SU-DHL-6 (cell line): ENCODE results near the gene ICE1.

ENCODE experiments used
- H2AFZ ChIP-seq: fragments of 200-600 bp; sonication (generic); 2 replicates; pipeline ENCODE4 v1.6.1; 2014; ENCODE audit warnings: low read depth, mild to moderate bottlenecking, moderate library complexity, mixed read lengths, antibody characterized with exemption, low read length; ENCODE audit not compliant: severe bottlenecking
- H3F3A ChIP-seq: fragments of 200-600 bp; shearing (Covaris generic); 2 replicates; pipeline ENCODE4 v1.6.0; 2016; ENCODE audit warnings: antibody characterized with exemption, mild to moderate bottlenecking; ENCODE audit not compliant: insufficient read depth
- H3K27ac ChIP-seq: fragments of 200-600 bp; sonication (generic); 2 replicates; pipeline ENCODE4 v1.5.1; 2016; ENCODE audit warnings: low read depth, mild to moderate bottlenecking, low read length, moderate library complexity, mixed read lengths
- H3K27me3 ChIP-seq: fragments of 200-600 bp; sonication (generic), shearing (Covaris generic); 2 replicates; pipeline ENCODE4 v1.6.0; 2014; ENCODE audit warnings: mild to moderate bottlenecking, low read length
- H3K36me3 ChIP-seq: fragments of 200-600 bp; sonication (generic); 2 replicates; pipeline ENCODE4 v1.6.1; 2014; ENCODE audit warnings: mild to moderate bottlenecking, low read length, mixed read lengths
- H3K4me2 ChIP-seq: fragments of 300-600, 200-600 bp; shearing (Covaris generic), sonication (generic); 2 replicates; pipeline ENCODE4 v1.6.0; 2014; ENCODE audit warnings: low read length, low read depth, mild to moderate bottlenecking; ENCODE audit not compliant: poor library complexity, severe bottlenecking
- H3K4me3 ChIP-seq: fragments of 200-600 bp; sonication (generic); 2 replicates; pipeline ENCODE4 v1.5.1; 2014; ENCODE audit warnings: antibody characterized with exemption, low read length, mild to moderate bottlenecking, mixed read lengths; ENCODE audit not compliant: insufficient read depth, poor library complexity, severe bottlenecking
- H3K79me2 ChIP-seq: fragments of 200-600 bp; sonication (generic); 2 replicates; pipeline ENCODE4 v1.6.1; 2014; ENCODE audit warnings: mild to moderate bottlenecking, low read length, moderate library complexity; ENCODE audit not compliant: insufficient read depth
- H3K9ac ChIP-seq: fragments of 200-600 bp; sonication (generic); 2 replicates; pipeline ENCODE4 v1.7.0; 2014; ENCODE audit warnings: mild to moderate bottlenecking, low read length
- H3K9me2 ChIP-seq: fragments of 200-600 bp; sonication (generic); replicated peaks from 2 replicates; pipeline ENCODE4 v1.6.1; 2014; ENCODE audit warnings: low read length; ENCODE audit not compliant: insufficient read depth
- H3K9me3 ChIP-seq: fragments of 200-600 bp; sonication (generic); 2 replicates; pipeline ENCODE4 v1.6.1; 2014; ENCODE audit warnings: low read length, mixed read lengths; ENCODE audit not compliant: insufficient read depth
- H4K20me1 ChIP-seq: fragments of 200-600 bp; sonication (generic); 2 replicates; pipeline ENCODE4 v1.6.1; 2014; ENCODE audit warnings: low read depth, mild to moderate bottlenecking, antibody characterized with exemption, low read length, moderate library complexity, mixed read lengths
- EZH2phosphoT487 ChIP-seq: fragments of 200-600 bp; sonication (generic), shearing (Covaris generic); conservative IDR thresholded peaks from 2 replicates; pipeline ENCODE4 v1.6.1; 2018; ENCODE audit warnings: mild to moderate bottlenecking, antibody characterized with exemption, low read length, moderate library complexity, mixed read lengths
- TF ChIP-seq, protein P1 (sequence below): fragments of 200-600 bp; sonication (generic); IDR thresholded peaks from one replicate; pipeline ENCODE4 v1.5.1; 2017; ENCODE audit warnings: antibody characterized with exemption, mild to moderate bottlenecking, low read length, moderate library complexity; ENCODE audit not compliant: insufficient read depth, poor library complexity, severe bottlenecking

The ICE1 gene

GRCh38 chr5:5374009-5374715, 48.3 kb upstream of the ICE1 start:
- H3K4me2 ChIP-seq = no peak overlapping the region

DNA sequence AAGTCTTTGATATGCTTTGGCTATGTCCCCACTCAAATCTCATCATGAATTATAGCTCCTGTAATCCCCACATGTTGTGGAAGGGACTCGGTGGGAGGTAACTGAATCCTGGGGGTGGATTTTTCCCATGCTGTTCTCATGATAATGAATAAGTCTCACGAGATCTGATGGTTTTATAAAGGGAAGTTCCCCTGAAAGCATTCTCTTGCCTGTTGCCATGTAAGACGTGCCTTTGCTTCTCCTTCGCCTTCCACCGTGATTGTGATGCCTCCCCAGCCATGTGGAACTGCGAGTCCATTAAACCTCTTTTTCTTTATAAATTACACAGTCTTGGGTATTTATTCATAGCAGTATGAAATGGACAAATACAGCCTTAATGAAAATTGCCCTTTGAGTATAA, 44.7 kb upstream of the ICE1 start:
- Histone ChIP-seq H3K4me3 (no peak overlapping the region), H3K9me2 (no peaks in the 10 kb centered on the region), H4K20me1 (no peaks in the 10 kb centered on the region), H3K9ac (no peak overlapping the region), H3K36me3 (no peaks in the 10 kb centered on the region), H3K4me2 (no peak overlapping the region), H3K79me2 (no peaks in the 10 kb centered on the region), H2AFZ (no peak overlapping the region), H3F3A (no peaks in the 10 kb centered on the region), H3K9me3 (no peaks in the 10 kb centered on the region), H3K27ac (no peak overlapping the region), H3K27me3 (no peaks in the 10 kb centered on the region)
- TF ChIP-seq EZH2phosphoT487 = no peak
- TF ChIP-seq, protein P1, sequence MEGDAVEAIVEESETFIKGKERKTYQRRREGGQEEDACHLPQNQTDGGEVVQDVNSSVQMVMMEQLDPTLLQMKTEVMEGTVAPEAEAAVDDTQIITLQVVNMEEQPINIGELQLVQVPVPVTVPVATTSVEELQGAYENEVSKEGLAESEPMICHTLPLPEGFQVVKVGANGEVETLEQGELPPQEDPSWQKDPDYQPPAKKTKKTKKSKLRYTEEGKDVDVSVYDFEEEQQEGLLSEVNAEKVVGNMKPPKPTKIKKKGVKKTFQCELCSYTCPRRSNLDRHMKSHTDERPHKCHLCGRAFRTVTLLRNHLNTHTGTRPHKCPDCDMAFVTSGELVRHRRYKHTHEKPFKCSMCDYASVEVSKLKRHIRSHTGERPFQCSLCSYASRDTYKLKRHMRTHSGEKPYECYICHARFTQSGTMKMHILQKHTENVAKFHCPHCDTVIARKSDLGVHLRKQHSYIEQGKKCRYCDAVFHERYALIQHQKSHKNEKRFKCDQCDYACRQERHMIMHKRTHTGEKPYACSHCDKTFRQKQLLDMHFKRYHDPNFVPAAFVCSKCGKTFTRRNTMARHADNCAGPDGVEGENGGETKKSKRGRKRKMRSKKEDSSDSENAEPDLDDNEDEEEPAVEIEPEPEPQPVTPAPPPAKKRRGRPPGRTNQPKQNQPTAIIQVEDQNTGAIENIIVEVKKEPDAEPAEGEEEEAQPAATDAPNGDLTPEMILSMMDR = no peak

More at GRCh38 chr5:5374009-5374715, 48.3 kb upstream of the ICE1 start:
- H3K9ac ChIP-seq = no peak overlapping the region
- no peaks in the 10 kb centered on the region; the same call in 1 of the 2 replicates for H3K27me3 ChIP-seq
- TF ChIP-seq, protein P1 = no peak
- TF ChIP-seq EZH2phosphoT487 = no peak
- H3K9me2 ChIP-seq = no peaks in the 10 kb centered on the region
- no peaks in the 10 kb centered on the region for H3K36me3 ChIP-seq
- H3F3A ChIP-seq = no peaks in the 10 kb centered on the region
- no peak overlapping the region for H2AFZ ChIP-seq
- H3K9me3 ChIP-seq = no peaks in the 10 kb centered on the region
- no peaks in the 10 kb centered on the region for H3K79me2 ChIP-seq
- H3K4me3 ChIP-seq = no peak overlapping the region
- no peak overlapping the region for H3K27ac ChIP-seq
- H4K20me1 ChIP-seq = no peaks in the 10 kb centered on the region

- Histone ChIP-seq H3K9ac (no peak overlapping the region), H3K4me2 (no peak overlapping the region), H3F3A (no peaks in the 10 kb centered on the region), H3K9me3 (no peaks in the 10 kb centered on the region), H3K27ac (no peak overlapping the region), H3K27me3 (no peaks in the 10 kb centered on the region), H2AFZ (no peak overlapping the region), H4K20me1 (no peaks in the 10 kb centered on the region), H3K36me3 (no peaks in the 10 kb centered on the region), H3K79me2 (no peaks in the 10 kb centered on the region), H3K9me2 (no peaks in the 10 kb centered on the region), H3K4me3 (no peak overlapping the region)
- no peak for TF ChIP-seq EZH2phosphoT487
- TF ChIP-seq, protein P1 = no peak
These were observed 43.9 kb upstream of the ICE1 start for GRCh38 chr5:5378531-5378930.
